NCI-H526 (cell line): ENCODE results near the gene BUB3.
"Not testable (repeated sequence)": the region's sequence is repeated elsewhere in the genome, so short reads cannot be mapped to it uniquely, and the experiment has no call there.

ENCODE experiments used
- DNase-seq, 2 experiments: peaks; one replicate each; lab custom pipeline; 2025; lab: John Stamatoyannopoulos, UW

BUB3 gene

DNA sequence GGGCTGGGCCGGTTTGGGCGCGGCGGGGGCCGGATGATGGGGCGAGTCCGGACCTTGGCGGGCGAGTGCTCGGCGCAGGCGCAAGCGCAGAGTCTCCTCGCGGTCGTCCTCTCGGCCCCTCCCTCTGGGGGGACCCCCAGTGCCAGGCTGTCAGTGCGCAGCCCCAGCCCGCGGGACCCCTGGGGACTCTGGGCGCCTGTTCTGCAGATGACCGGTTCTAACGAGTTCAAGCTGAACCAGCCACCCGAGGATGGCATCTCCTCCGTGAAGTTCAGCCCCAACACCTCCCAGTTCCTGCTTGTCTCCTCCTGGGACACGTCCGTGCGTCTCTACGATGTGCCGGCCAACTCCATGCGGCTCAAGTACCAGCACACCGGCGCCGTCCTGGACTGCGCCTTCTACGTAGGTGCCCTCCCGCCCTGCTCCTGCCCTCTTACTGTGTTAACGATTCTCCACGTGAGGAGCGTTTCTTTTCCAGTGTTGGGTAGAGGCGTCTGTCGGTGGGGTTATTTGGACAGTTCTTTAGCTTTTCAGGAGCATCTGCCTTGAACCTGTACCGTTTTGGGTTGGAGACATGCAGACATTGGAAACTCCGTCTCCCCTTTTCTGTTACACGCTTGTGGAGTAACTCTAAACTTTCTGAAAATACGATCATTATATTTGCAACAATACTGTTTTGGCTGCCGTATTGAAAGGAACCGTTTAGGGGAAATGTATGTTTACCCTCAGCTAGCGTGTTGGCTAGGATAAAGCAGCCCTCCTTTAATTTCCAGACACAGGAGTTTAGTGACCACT lies 706 bp downstream of the BUB3 start:
- peak in 1 of 2 experiments; percentile 49 for DNase-seq

DNA sequence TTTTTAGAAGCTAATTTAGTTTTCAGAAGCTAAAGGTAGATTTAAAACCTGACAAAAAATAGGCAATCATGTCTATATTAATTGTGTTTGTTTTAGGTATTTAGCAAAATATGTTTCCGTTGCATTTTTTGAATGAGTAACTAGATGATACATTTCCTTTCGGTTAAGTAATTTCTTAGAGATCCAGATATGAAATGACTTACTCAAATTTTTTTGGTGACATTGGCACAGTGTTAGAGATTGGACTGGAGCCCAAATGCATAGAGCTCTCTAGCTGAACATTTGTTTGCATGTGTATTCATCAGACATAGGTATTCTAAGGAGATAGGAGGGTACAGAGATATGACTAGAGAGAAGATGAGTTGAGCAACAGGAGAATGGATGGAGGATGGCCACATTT lies 1.9 kb downstream of the BUB3 start:
- no peak for DNase-seq

DNA sequence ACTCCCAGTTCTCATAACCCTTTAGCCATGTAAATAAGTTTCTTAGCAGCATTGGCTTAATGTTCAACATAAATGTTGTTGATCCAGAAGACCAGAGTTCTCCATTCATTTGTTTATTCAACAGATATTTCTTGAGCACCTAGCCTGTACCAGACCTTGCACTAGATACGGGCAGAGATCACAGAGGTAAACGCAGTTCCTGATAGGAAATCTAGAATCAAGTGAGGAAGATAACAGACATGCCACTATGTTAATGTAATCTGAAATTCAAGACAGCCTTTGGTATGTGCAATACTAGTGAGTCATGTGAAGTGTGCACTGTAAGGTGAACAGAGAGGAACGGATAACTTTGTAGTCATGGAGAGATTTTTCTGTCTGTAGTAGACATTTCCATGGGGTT lies 3.0 kb downstream of the BUB3 start:
- DNase-seq, result no peak

GRCh38 chr10:123158682-123159081 lies 4.5 kb downstream of the BUB3 start:
- DNase-seq, result no peak

- DNase-seq, result no peak
Measured at GRCh38 chr10:123160311-123160980, 6.2 kb downstream of the BUB3 start.

- no peak for DNase-seq
Measured at GRCh38 chr10:123164319-123164718, 10.1 kb downstream of the BUB3 start.

- no peak for DNase-seq
Measured at GRCh38 chr10:123165445-123166072, 11.4 kb downstream of the BUB3 start.

DNA sequence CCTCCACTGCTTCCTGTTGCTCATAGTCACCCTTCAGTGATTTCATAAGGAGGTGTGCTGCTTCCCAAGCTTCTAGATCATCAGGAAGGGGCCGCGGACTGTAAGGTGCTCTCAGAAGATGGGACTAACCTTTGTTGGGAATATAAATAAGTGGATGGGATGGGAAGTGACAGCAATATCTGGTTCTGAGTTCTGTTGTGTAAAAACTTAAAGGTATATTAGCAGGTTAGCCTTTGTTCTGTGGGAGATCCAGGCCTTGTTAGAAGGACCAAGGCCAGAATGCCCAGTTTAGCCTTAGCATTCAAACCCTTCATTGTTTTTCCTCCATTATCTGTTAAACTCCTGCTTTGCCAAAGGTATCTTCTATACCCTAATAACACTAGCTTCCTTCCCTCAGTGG lies 12.4 kb downstream of the BUB3 start:
- DNase-seq, result no peak

DNA sequence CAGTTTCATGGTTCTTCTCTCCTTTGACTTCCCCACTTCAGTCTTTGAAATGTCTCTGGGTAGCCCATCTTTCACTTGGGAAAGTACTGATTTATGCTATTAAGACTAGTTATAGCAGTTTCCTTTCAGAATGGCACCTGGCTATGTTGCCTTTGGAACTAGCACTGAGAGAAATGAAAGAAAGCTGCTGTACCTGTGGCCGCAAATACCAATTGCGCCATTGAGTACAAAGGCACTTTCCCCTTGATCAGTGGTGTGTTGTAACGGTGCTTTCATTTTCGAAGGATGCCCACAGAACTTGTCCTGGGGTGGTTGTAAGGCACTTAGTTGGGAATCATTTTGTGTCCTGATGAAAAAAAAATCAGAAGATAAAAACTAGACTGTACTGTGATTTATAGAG lies 16.8 kb downstream of the BUB3 start:
- no peak for DNase-seq

DNA sequence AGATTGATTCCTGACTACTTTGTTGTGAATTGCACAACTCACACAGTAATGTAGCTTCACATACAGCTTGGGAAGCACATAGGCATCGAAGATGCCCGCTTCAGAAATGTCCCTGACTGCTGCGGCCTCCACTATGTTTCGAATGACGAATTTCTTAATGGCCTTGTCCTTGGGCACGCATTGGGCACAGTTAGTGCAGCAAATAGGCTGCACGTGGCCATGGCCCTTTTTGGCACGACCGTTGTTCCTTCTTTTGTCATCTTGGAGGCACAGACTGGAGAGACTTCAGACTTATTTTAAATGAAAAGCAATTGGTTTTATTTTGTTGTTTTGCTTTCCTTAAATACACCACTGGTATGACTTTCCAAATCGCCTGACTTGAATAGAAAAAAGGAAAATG lies 17.4 kb downstream of the BUB3 start:
- DNase-seq, result not testable (repeated sequence)

DNA sequence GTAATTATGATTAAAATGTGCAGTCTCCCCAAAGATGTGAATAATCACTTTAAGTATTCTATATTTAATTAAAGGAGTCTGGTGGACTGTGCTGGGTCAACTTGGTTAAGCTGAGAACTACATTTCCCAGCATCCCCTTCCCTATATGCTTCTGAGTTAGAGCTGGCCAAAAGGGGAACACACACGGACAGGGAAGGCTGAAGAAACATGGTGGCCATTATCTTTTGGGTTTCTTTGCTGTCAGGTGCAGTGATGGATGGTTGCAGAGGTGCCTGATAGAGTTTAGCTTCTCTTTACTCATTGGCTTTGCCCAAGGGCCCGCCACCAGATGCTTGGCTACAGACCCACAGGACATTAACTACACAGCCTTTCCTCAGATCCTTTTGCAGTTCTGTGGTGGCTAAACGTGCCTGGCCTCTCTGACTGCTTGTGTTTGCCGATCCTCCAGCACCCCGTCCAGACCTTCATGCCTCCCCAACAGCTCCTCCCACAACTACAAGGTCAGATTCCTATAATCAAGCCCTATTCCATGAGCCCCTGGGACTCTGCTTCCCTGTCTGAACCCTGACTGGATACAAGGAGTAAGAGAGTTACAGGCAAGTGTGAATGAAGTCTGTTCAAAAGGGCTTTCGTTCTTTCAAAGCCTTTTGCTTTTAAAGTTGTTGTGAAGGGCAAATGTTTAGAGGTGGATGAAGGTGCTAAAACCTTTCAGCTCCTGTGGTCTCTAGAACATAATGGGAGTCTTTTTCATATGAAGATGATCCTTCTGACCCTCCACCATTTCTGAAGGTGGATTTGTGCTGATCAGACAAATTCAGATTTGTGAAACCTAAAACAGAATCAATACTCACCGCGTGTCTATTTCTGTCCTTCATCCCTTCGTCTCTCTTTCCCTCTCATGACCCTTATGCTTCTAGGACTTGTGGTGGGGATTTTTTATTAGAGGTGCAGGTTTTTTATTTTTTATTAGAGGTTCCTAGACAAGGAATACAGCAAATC lies 21.5 kb downstream of the BUB3 start:
- no peak for DNase-seq

GRCh38 chr10:123178390-123178789 lies 24.2 kb downstream of the BUB3 start:
- not testable (repeated sequence) for DNase-seq

GRCh38 chr10:123180101-123181090 lies 26.2 kb downstream of the BUB3 start:
- no peak for DNase-seq

DNA sequence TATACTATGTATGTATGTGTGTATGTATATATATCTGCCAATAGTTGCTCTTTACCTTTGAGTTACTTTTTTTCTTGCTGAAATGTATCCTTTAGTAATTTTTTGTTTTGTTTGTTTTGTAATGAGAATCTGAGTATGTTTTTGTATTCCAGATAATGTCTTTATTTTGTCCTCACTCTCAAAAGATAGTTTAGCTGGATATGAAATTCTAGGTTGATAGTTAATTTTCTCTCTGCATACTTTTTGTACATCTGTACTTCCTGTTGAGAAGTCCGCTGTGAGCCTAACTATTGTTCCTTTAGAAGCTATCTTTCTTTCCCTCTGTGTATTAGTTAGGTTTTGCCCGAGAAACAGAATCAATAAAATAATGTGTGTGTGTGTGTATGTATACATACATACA lies 29.5 kb downstream of the BUB3 start:
- no peak for DNase-seq

GRCh38 chr10:123187781-123188180 lies 33.6 kb downstream of the BUB3 start:
- DNase-seq, result no peak

DNA sequence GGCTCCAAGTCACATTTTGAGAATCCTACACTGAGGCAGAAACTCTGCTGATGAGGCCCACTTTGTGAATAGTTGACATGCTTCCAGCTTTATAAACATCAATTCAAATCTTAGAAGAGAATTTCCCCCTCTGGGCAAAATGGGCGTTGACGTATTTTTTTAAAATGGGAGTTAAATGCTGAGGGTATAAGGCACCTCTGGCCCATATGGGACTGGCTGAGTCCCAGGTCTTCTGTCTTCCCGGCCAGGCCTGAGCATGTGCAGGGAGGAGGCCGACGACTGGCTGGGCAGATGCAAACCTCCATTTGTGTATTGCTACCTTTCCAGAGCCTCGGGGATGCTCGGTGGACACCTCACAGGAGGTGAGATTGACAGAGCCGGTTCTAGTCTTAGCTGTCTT lies 37.7 kb downstream of the BUB3 start:
- no peak for DNase-seq

DNA sequence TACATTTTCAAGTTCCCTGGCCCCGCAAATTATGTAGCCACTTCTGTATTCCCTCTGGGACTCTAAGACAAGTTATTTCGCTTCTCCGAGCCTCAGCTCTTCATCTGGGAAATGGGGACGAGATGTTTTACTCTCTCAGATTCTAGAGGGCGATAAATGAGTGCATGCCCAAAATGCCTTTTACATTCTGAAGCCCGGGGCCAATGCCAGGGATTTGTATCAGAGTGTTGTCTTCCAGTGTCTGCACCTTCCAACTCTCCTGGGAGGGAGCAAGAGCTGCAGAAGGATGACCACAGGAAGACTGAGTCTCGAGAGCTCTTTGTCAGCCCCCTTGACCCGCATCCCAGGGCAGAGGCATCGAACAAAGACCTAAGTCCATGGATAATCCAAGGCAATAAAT lies 39.9 kb downstream of the BUB3 start:
- DNase-seq, result no peak

DNA sequence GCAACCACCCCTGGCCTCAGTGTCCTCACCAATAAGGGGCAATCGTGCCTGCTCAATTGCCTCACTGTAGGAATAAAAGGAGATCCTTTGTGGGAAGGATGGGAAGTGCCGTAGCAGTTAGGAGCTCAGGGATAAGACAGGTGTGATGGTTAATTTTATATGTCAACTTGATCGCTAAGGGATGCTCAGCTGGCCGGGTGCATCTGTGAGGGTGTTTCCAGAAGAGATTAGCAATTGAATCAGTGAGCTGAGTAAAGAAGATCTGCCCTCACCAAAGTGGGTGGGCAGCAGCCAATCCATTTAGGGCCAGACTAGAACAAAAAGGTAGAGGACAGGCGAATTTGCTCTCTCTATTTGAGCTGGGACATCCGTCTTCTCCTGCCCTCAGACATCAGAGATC lies 46.3 kb downstream of the BUB3 start:
- no peak for DNase-seq

DNA sequence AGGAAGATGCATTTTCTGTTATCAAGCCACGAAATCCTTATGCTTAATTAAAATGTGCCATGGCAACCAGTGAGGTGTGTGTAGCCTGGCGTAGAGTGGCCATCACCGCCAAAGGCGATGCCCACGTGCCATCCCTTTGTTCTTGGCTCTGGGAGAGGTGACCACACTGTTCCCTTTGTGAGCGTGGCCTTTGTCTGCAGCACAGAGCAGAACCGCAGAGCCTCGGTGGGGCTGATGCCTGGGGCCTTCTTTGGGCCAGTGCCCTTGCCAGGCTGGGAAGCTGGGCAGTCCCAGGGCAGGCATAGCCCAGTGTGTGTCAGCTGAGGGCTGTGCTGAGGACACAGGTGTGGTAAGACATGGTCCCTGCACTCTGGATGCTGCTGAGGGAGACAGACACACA lies 48.3 kb downstream of the BUB3 start:
- DNase-seq, result no peak

DNA sequence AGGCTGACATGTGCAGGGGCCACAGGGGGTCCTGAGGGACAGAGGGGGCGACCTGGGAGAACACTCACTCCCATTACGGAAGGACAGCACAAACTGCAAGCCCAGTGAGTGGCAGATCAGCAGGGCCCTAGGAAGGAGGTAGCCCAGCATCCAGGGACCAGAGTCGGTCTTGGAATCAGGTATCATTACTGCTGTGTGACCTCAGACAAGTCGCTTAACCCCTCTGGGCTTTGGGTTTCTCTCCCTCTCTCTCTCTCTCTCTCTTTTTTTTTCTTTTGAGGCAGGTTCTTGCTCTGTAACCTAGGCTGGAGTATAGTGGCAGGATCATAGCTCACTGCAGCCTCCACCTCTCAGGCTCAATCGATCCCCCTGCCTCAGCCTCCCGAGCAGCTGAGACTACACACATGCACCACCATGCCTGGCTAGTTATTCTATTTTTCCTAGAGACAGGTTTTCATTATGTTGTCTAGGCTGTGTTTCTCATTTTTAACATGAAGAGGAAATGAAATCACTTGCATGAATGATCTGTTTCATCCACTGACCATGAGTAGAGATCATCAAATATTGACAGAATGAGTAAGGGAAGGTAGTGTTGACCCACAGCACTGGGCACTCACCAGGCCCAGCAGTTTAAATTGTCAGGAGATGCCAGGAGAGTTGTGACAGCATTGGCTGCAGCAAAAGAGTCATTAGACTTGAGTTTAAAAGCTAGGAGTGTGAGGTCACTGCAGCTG lies 49.4 kb downstream of the BUB3 start:
- DNase-seq, result no peak
